GM21737 (cell line): ENCODE data around the gene PHKG1.
"Not testable (repeated sequence)": the region's sequence is repeated elsewhere in the genome, so short reads cannot be mapped to it uniquely, and the experiment has no call there.

ENCODE experiments used
- ATAC-seq: cut with Tn5 transposase; IDR thresholded peaks from one replicate; pipeline ENCODE4 v1.9.1; 2021; ENCODE audit warnings: mild to moderate bottlenecking, moderate library complexity; ENCODE audit not compliant: unreplicated experiment

PHKG1 gene

GRCh38 chr7:56046721-56047445 is 45.9 kb downstream of the PHKG1 start:
- ATAC-seq = no peak

DNA sequence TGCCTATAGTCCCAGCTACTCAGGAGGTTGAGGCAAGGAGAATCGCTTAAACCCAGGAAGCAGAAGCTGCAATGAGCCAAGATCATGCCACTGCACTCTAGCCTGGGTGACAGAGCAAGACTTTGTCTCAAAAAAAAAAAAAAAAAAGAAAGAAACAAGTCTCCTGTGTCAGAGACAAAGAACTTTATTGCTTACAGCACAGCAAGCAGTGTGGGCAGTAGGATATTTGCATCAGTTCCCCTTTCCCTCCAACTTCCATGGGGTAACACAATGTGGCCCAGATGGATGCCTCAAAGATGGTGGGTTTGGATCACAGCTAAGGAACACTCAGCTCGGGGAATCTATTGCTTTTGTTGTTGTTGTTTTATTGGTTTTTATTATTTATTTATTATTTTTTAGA is 47.0 kb downstream of the PHKG1 start:
- ATAC-seq = not testable (repeated sequence)

DNA sequence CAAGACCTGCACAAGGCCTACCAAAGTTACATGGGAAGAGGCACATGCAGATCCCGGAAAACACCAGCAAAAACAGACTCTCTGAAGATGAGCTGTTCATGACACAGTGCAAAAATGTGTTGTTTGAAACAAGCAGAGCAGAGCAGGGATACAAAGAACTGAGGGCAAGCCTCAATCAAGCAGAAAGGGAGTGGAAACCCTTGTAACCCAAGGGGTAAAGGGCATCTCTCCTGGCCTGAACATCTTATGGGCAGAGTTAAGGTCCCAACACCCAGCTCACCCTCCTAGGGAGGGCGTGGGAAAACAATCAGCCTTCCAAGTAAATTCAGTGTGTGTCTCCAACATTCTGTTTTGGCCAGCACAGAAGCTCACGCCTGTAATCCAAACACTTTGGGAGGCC is 52.0 kb downstream of the PHKG1 start:
- ATAC-seq = no peak

- peak; percentile 98 for ATAC-seq
Measured at GRCh38 chr7:56033671-56034432, 58.9 kb downstream of the PHKG1 start.

GRCh38 chr7:56032578-56032977 is 60.2 kb downstream of the PHKG1 start:
- not testable (repeated sequence) for ATAC-seq

DNA sequence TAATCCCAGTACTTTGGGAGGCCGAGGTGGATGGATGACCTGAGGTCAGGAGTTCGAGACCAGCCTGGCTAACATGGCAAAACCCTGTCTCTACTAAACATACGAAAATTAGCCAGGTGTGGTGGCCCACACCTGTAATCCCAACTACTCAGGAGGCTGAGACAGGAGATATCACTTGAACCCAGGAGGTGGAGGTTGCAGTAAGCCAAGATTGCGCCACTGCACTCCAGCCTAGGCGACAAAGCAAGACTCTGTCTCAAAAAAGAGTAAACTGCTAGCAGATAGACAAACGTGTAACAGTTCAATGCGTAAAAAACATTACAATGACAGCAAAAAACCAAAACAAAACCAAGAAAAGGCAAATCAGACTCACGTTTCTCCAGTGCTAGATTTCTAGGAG is 61.2 kb downstream of the PHKG1 start:
- ATAC-seq = not testable (repeated sequence)

DNA sequence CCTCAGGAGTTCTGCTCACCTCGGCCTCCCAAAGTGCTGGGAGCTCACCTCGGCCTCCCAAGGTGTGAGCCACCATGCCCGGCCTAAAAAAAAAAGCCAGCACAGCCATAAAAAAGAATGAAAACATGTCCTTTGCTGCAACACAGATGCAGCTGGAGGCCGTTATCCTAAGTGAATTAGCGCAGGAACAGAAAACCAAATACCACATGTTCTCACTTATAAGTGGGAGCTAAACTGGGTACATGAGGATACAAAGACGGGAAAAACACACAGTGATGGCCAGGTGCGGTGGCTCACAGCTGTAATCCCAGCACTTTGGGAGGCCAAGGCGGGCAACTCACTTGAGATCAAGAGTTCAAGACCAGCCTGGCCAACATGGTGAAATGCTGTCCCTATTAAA is 62.4 kb downstream of the PHKG1 start:
- no peak for ATAC-seq
